HEK293T (cell line): ENCODE measurements around the gene CD151.

ENCODE experiments used
- ARNT ChIP-seq: fragments of 450-650 bp; IDR thresholded peaks from 2 replicates; pipeline ENCODE4 v1.6.1; 2017; ENCODE audit warnings: mild to moderate bottlenecking
- BHLHE40 ChIP-seq: fragments of 450-650 bp; IDR thresholded peaks from 2 replicates; pipeline ENCODE4 v1.6.1; 2016; ENCODE audit warnings: mild to moderate bottlenecking, moderate library complexity, borderline replicate concordance
- ELF4 ChIP-seq: fragments of 450-650 bp; IDR thresholded peaks from 2 replicates; pipeline ENCODE4 v1.6.1; 2017; ENCODE audit warnings: antibody characterized with exemption
- FOXA1 ChIP-seq: fragments of 450-650 bp; IDR thresholded peaks from 2 replicates; pipeline ENCODE4 v1.6.1; 2016; ENCODE audit warnings: mild to moderate bottlenecking
- FOXM1 ChIP-seq: fragments of 450-650 bp; IDR thresholded peaks from 2 replicates; pipeline ENCODE4 v1.6.1; 2017; ENCODE audit warnings: mild to moderate bottlenecking, borderline replicate concordance
- LEF1 ChIP-seq: fragments of 450-650 bp; IDR thresholded peaks from 2 replicates; pipeline ENCODE4 v1.6.1; 2017; ENCODE audit warnings: mild to moderate bottlenecking, borderline replicate concordance
- PKNOX1 ChIP-seq: fragments of 450-650 bp; IDR thresholded peaks from 2 replicates; pipeline ENCODE4 v1.6.1; 2016
- SP1 ChIP-seq: fragments of 450-650 bp; IDR thresholded peaks from 2 replicates; pipeline ENCODE4 v1.6.1; 2017
- SUZ12 ChIP-seq: fragments of 450-650 bp; IDR thresholded peaks from 2 replicates; pipeline ENCODE4 v1.6.1; 2016; ENCODE audit warnings: mild to moderate bottlenecking
- ZNF384 ChIP-seq: fragments of 450-650 bp; IDR thresholded peaks from 2 replicates; pipeline ENCODE4 v1.6.1; 2016

- no peak for TF ChIP-seq ZNF384
- TF ChIP-seq FOXA1, result no peak
- no peak for TF ChIP-seq ELF4
- TF ChIP-seq BHLHE40, result no peak
- no peak for TF ChIP-seq SP1
- no peak for TF ChIP-seq PKNOX1
- TF ChIP-seq ARNT, result no peak
- no peak for TF ChIP-seq FOXM1
- no peak for TF ChIP-seq LEF1
- no peak for TF ChIP-seq SUZ12
Measured at GRCh38 chr11:823441-824291, 9.1 kb upstream of the CD151 start.
